Measurements from ENCODE around the gene POLR3GL. TPM values are rescaled to one million over a fixed set of nuclear protein-coding genes. Genes with fewer than 3 reads are reported as not detected.
"Not testable (repeated sequence)": the region's sequence is repeated elsewhere in the genome, so short reads cannot be mapped to it uniquely, and the experiment has no call there.

Gene POLR3GL
- polyA plus RNA-seq, 4 donors = 33.7 to 40.0 (median 36.1) TPM

DNA sequence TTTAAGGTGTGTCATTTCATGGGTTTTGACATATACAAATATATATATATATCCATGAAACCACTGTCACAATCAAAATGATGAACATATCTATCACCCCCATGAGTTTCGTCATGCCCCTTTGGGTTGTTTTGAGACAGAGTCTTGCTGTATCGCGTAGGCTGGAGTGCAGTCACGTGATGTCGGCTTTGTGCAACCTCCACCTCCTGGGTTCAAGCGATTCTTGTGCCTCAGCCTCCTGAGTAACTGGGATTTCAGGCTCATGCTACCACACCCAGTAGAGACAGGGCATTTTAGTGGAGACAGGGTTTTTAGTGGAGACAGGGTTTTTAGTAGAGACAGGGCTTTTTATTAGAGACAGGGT, 49.1 kb downstream of the POLR3GL start:
- no peak for DNase-seq (ENCODE audit: low read depth in 4 of 4, low spot score in 3 of 4)

- no peak for DNase-seq (ENCODE audit: low read depth in 4 of 4, low spot score in 3 of 4)
Measured at GRCh38 chr1:146016891-146017290, 52.4 kb downstream of the POLR3GL start.

- DNase-seq (ENCODE audit: low read depth in 4 of 4, low spot score in 3 of 4) = no peak
Measured at GRCh38 chr1:146019231-146020057, 55.0 kb downstream of the POLR3GL start.

DNA sequence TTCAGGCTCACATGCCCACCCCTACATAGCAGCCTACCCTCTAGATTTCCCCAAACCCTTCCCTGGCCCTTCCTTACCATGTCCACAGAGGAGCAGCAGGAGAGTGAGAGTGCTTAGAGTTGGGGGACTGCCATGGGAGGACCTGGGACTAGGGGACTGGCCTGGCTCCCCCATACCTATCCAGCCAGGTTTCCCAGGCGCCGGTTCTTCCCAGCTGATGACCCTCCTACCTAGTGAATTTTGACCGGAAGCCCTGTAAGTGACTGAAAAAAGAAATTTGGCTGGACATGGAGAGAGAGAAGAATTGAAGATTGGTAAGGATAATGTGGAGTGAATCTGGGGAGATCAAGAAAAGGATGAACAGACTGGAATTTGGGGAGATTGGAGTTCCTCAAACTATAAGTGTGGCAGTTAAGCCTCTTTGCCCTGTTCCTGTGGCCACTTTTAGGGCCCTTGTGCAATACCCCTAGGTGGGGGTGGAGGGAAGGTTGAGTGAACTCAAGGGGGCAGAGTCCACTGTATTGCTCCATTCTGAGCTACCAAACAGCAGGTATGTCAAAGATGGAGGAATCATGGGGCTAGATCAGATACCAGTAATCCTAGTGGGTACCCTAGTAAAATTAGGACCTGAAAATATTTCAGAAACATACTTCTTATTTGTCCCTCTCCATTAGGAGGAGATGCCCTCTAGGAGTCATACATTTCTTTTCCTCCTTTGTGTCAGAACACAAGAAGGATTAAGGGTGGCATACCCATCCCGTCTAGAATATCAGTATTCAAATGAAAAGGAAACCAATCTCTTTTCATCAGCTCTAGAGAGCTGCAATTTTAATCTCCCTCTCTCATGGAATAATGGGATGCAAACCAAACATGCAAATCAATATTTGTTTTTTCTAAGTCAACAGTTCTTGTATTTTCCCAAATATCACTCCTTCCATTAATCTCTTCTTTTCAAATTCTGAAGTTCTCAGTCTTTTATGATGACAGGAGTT, 55.9 kb downstream of the POLR3GL start:
- no peak for DNase-seq (ENCODE audit: low read depth in 4 of 4, low spot score in 3 of 4)

DNA sequence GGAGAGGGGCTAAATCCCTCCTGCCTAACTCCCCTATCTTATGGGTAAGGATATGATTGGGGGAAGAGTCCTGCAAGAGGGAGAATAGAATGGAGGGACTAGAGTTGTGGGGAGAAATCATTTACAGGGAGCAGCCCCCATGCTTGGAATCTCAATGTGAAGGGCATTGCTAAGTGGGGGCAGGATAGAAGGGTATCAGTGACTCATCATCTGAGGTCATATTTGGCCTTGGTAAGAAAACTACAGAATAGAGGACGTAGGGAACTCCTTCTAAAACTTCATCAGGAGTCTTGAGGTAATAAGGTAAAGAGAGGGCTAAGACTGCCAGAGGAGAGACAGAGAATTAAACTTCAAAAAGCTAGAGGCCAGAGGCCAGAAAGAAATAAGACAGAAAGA, 56.6 kb downstream of the POLR3GL start:
- no peak for DNase-seq (ENCODE audit: low read depth in 4 of 4, low spot score in 3 of 4)

DNA sequence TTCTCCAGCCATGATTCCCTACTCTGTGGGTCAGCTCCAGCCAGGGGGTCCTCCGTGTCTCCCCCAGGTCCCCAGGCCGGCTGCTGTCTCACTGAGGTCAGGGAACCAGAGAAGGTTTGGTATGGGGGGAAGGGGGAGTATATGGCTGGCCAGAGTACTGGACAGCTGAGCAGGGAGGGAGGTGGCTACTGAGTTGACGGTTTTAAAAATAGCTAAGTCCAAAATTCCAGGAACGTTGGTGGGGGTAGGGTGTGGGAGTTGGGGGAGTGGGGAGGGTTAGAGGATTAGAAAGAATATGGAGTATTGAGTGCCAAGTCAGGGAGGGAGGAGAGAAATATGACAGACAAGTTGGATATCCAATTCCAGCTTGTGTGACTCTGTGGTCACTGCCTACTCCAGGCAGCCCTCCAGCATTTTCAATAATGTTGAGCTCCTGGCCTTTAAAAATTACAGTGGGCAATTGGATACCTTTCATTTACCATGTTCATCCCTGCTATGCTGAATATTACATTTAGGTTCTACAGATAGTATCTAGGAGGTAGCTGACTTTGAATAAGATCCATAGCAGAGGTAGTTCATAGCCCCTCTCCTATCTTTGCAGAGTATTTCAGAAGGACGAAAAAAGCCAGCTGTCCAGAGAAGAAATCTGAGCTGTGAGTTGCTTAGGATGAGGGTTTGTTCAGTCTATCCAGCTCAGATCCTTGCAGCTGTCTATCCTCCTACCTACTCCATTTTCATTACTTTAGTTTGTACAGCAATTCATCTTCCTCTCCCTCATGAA, 57.3 kb downstream of the POLR3GL start, which contains the start of gene HJV:
HJV (minus strand) TSS at position 114 of the 781 bp plus-strand sequence. CDS start 1,504 bp downstream, outside the sequence.
- no peak for DNase-seq (ENCODE audit: low read depth in 4 of 4, low spot score in 3 of 4)

- no peak for DNase-seq (ENCODE audit: low read depth in 4 of 4, low spot score in 3 of 4)
Measured at GRCh38 chr1:146022403-146023127, 58.1 kb downstream of the POLR3GL start.

DNA sequence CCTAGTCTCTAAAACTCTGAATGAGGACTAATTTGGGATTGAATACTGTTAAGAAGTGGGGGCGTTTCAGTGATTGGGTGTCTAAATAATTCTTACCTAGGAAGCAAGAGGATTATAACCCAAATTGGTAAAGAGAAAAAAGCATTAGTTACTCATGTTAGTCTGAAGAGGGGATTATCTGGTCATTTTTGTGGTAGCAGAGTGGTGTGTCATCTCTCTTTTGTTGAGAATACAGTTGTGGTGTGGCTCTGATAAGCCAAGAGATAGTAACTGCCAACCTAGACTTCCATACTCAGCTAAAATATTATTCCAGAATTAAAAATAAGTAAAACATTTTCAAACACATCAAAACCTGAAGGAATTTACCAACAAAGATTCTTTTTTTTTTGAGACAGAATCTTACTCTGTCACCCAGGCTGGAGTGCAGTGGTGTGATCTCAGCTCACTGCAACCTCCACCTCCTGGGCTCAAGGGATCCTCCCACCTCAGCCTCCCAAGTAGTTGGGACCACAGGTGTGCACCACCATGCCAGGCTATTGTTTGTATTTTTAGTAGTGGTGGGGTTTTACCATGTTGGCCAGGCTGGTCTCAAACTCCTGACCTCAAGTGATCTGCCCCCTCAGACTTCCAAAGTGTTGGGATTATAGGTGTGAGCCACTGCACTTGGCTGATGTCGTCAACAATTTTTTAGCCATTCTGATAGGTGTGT, 61.5 kb downstream of the POLR3GL start:
- not testable (repeated sequence) for DNase-seq (ENCODE audit: low read depth in 4 of 4, low spot score in 3 of 4)

GRCh38 chr1:146026650-146027049, 62.2 kb downstream of the POLR3GL start:
- DNase-seq (ENCODE audit: low read depth in 4 of 4, low spot score in 3 of 4) = not testable (repeated sequence)

Other genes starting within 250 kb of the POLR3GL start
- gene CD160, start 245.2 kb upstream of the POLR3GL start, polyA plus RNA-seq (ENCODE audit: insufficient read length in 4 of 4) = under 1 TPM; 0.69 to 0.84 (median 0.78) TPM
- gene RNF115, start 140.6 kb upstream of the POLR3GL start, polyA plus RNA-seq (ENCODE audit: insufficient read length in 4 of 4) = 10 to 100 TPM; 12.6 to 18.0 (median 16.9) TPM
- gene POLR3C, start 140.5 kb upstream of the POLR3GL start, polyA plus RNA-seq (ENCODE audit: insufficient read length in 4 of 4) = 10 to 100 TPM; 34.8 to 36.1 (median 35.1) TPM
- gene NUDT17, start 119.1 kb upstream of the POLR3GL start, polyA plus RNA-seq (ENCODE audit: insufficient read length in 4 of 4) = 1 to 10 TPM; 6.1 to 7.3 (median 6.8) TPM
- 10 to 100 TPM; 52.9 to 56.8 (median 54.7) TPM for gene PIAS3, start 105.6 kb upstream of the POLR3GL start, polyA plus RNA-seq (ENCODE audit: insufficient read length in 4 of 4)
- 1 to 10 TPM; 1.6 to 2.8 (median 2.1) TPM for gene ANKRD35, start 78.8 kb upstream of the POLR3GL start, polyA plus RNA-seq (ENCODE audit: insufficient read length in 4 of 4)
- gene ITGA10, start 54.6 kb upstream of the POLR3GL start, polyA plus RNA-seq (ENCODE audit: insufficient read length in 4 of 4) = under 1 TPM; 0.80 to 0.91 (median 0.82) TPM
- 10 to 100 TPM; 52.7 to 64.8 (median 63.1) TPM for gene PEX11B, start 46.0 kb upstream of the POLR3GL start, polyA plus RNA-seq (ENCODE audit: insufficient read length in 4 of 4)
- gene RBM8A, start 37.2 kb upstream of the POLR3GL start, polyA plus RNA-seq (ENCODE audit: insufficient read length in 4 of 4) = 100 to 1,000 TPM; 191 to 214 (median 201) TPM
- gene LIX1L, start 6.7 kb upstream of the POLR3GL start, polyA plus RNA-seq (ENCODE audit: insufficient read length in 4 of 4) = 10 to 100 TPM; 25.3 to 31.2 (median 29.2) TPM
- gene ANKRD34A, start 115 bp upstream of the POLR3GL start, polyA plus RNA-seq (ENCODE audit: insufficient read length in 4 of 4) = under 1 TPM; 0.54 to 0.76 (median 0.71) TPM
- 100 to 1,000 TPM; 423 to 571 (median 523) TPM for gene TXNIP, start 31.9 kb downstream of the POLR3GL start, polyA plus RNA-seq (ENCODE audit: insufficient read length in 4 of 4)
- under 1 TPM in 2 of 4 donors, not detected in 2; 0.13 TPM for gene HJV, start 57.0 kb downstream of the POLR3GL start, polyA plus RNA-seq (ENCODE audit: insufficient read length in 4 of 4)
- gene NBPF10, start 180.1 kb downstream of the POLR3GL start, polyA plus RNA-seq (ENCODE audit: insufficient read length in 4 of 4) = 1 to 10 TPM; 2.1 to 3.4 (median 2.9) TPM

All from right renal pelvis (tissue), 4 donors.